Measurements from ENCODE around the gene RPS18.
A peak's percentile ranks its signal among the peaks of the same experiment; 100 is the strongest.

DNA sequence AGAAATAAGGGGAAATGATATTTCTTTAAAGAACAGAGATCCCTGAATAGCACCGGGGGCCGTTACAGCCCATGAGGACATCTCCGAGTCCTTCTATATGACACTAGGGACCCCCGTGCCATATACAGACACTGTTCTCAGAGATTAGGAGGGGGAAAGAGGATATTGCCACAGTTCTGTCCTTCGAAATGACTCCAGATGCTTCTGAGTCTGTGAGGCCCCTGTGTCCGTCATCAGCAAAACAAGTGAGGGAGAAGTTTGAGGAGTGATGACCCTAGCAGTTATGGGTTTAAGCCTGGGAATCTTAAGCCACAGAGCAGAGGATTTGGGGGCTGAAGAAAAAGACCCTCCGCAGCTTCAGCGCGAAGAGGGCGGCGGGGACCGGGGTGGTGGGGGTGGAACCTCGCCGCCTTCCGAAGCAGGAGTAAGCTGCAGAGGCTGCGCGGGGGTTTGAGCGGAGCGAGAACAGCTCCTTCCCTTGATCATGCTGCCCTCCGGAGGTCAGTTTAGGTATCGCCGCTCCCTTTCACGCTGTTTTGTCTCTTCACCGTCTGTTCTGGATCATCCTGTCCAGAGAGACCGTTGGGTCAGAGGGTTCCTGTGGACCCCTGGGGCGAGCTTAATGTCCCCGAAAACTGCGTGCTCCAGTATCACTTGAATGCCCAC lies 23.8 kb upstream of the RPS18 start:
- TF ChIP-seq NFIC (IDR thresholded peaks at IDR 0.05; ENCODE audit: borderline replicate concordance): no peak
- no peak for TF ChIP-seq REST (IDR thresholded peaks at IDR 0.05; ENCODE audit: low read depth, low read length)
- TF ChIP-seq EZH2phosphoT487 (IDR thresholded peaks at IDR 0.05; ENCODE audit: borderline replicate concordance, low read depth): no peak
- TF ChIP-seq, protein P1, sequence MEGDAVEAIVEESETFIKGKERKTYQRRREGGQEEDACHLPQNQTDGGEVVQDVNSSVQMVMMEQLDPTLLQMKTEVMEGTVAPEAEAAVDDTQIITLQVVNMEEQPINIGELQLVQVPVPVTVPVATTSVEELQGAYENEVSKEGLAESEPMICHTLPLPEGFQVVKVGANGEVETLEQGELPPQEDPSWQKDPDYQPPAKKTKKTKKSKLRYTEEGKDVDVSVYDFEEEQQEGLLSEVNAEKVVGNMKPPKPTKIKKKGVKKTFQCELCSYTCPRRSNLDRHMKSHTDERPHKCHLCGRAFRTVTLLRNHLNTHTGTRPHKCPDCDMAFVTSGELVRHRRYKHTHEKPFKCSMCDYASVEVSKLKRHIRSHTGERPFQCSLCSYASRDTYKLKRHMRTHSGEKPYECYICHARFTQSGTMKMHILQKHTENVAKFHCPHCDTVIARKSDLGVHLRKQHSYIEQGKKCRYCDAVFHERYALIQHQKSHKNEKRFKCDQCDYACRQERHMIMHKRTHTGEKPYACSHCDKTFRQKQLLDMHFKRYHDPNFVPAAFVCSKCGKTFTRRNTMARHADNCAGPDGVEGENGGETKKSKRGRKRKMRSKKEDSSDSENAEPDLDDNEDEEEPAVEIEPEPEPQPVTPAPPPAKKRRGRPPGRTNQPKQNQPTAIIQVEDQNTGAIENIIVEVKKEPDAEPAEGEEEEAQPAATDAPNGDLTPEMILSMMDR (IDR thresholded peaks at IDR 0.05): peak; percentile 88
- TF ChIP-seq ZBTB33 (IDR thresholded peaks at IDR 0.05; ENCODE audit: borderline replicate concordance, low read depth): no peak
- TF ChIP-seq POLR2AphosphoS5 (IDR thresholded peaks at IDR 0.05; ENCODE audit: low read depth, low read length): no peak
- no peak for TF ChIP-seq GABPA (IDR thresholded peaks at IDR 0.05; ENCODE audit: low read depth)
- TF ChIP-seq YY1 (IDR thresholded peaks at IDR 0.05; ENCODE audit: low read depth): no peak
- peak; percentile 14; the same call in 1 of the 2 replicates for TF ChIP-seq MXI1 (IDR thresholded peaks at IDR 0.05; ENCODE audit: low read depth, low read length)
